ENCODE data around the gene CNOT9.
"Not testable (repeated sequence)": the region's sequence is repeated elsewhere in the genome, so short reads cannot be mapped to it uniquely, and the experiment has no call there.

Gene CNOT9

GRCh38 chr2:218568190-218569037 is at the start of gene CNOT9, which contains the start of gene USP37:
Gene CNOT9 (plus strand): TSS chr2:218568839. CDS start chr2:218568955, 116 bp downstream.
Gene USP37 (minus strand): TSS chr2:218568351. CDS start chr2:218558653, 9,698 bp downstream.
- DNase-seq (ENCODE audit: low read depth in 2 of 2), result peak; percentile 99 to 100

- DNase-seq (ENCODE audit: low read depth in 2 of 2), result no peak
Measured at GRCh38 chr2:218518876-218519275, 49.8 kb upstream of the CNOT9 start.

GRCh38 chr2:218523651-218524050 is 45.0 kb upstream of the CNOT9 start:
- DNase-seq (ENCODE audit: low read depth in 2 of 2), result no peak

- not testable (repeated sequence) for DNase-seq (ENCODE audit: low read depth in 2 of 2)
Measured at GRCh38 chr2:218528409-218528808, 40.2 kb upstream of the CNOT9 start.

GRCh38 chr2:218529990-218530389 is 38.6 kb upstream of the CNOT9 start:
- DNase-seq (ENCODE audit: low read depth in 2 of 2), result no peak

GRCh38 chr2:218536804-218537494 is 31.7 kb upstream of the CNOT9 start:
- DNase-seq (ENCODE audit: low read depth in 2 of 2), result no peak

- DNase-seq (ENCODE audit: low read depth in 2 of 2), result no peak
Measured at GRCh38 chr2:218540015-218540414, 28.6 kb upstream of the CNOT9 start.

GRCh38 chr2:218546012-218546411 is 22.6 kb upstream of the CNOT9 start:
- no peak for DNase-seq (ENCODE audit: low read depth in 2 of 2)

- DNase-seq (ENCODE audit: low read depth in 2 of 2), result no peak
Measured at GRCh38 chr2:218547511-218547910, 21.1 kb upstream of the CNOT9 start.

GRCh38 chr2:218547978-218548377 is 20.7 kb upstream of the CNOT9 start:
- DNase-seq (ENCODE audit: low read depth in 2 of 2), result no peak

GRCh38 chr2:218554225-218554624 is 14.4 kb upstream of the CNOT9 start:
- DNase-seq (ENCODE audit: low read depth in 2 of 2), result not testable (repeated sequence)

GRCh38 chr2:218555527-218555926 is 13.1 kb upstream of the CNOT9 start:
- no peak for DNase-seq (ENCODE audit: low read depth in 2 of 2)

- no peak for DNase-seq (ENCODE audit: low read depth in 2 of 2)
Measured at GRCh38 chr2:218557941-218558340, 10.7 kb upstream of the CNOT9 start.

- no peak for DNase-seq (ENCODE audit: low read depth in 2 of 2)
Measured at GRCh38 chr2:218558986-218559385, 9.7 kb upstream of the CNOT9 start.

- no peak for DNase-seq (ENCODE audit: low read depth in 2 of 2)
Measured at GRCh38 chr2:218564056-218564455, 4.6 kb upstream of the CNOT9 start.

- no peak for DNase-seq (ENCODE audit: low read depth in 2 of 2)
Measured at GRCh38 chr2:218566296-218566695, 2.3 kb upstream of the CNOT9 start.

- peak in 1 of 2 donors; percentile 55 for DNase-seq (ENCODE audit: low read depth in 2 of 2)
Measured at GRCh38 chr2:218567797-218568189, 846 bp upstream of the CNOT9 start.

- peak; percentile 16 to 39 for DNase-seq (ENCODE audit: low read depth in 2 of 2)
Measured at GRCh38 chr2:218569038-218569431, 396 bp downstream of the CNOT9 start.

GRCh38 chr2:218569661-218570500 is 1.2 kb downstream of the CNOT9 start:
- no peak for DNase-seq (ENCODE audit: low read depth in 2 of 2)

GRCh38 chr2:218570850-218571249 is 2.2 kb downstream of the CNOT9 start:
- DNase-seq (ENCODE audit: low read depth in 2 of 2), result no peak

GRCh38 chr2:218576854-218577253 is 8.2 kb downstream of the CNOT9 start:
- no peak for DNase-seq (ENCODE audit: low read depth in 2 of 2)

Data from stimulated activated CD4-positive, alpha-beta T cell treated with anti-CD3 and anti-CD28 coated beads, Interleukin-1b, Interleukin-23, amount 100 ng/mL, for 1 hour (primary cell).